SK-N-SH (cell line): ENCODE data around the gene GNL3. TPM values are rescaled to one million over a fixed set of nuclear protein-coding genes. Genes with fewer than 3 reads are reported as not detected.

Experiments
- CTCF ChIA-PET: fragments of 300-600, 350-600 bp; formaldehyde crosslinking; extraction: SDS; loops from one replicate; lab custom pipeline; 2021; lab: Yijun Ruan, JAX
- POLR2A ChIA-PET: fragments of 350-600 bp; sonication (Branson Sonifier 250); formaldehyde crosslinking; extraction: SDS; loops from one replicate; lab custom pipeline; 2020; ENCODE audit warnings: antibody characterized with exemption, inconsistent platforms; lab: Yijun Ruan, JAX
- DNase-seq: peaks from one replicate; pipeline ENCODE4 v3.0.0; 2012
- H2AFZ ChIP-seq: fragments of 200-600 bp; sonication (generic); 2 replicates; pipeline ENCODE4 v1.8.1; 2016; ENCODE audit warnings: antibody characterized with exemption, mild to moderate bottlenecking, low read depth
- H3F3A ChIP-seq: fragments of 200-600 bp; sonication (generic); replicated peaks from 2 replicates; pipeline ENCODE3; 2016; ENCODE audit warnings: antibody characterized with exemption, mild to moderate bottlenecking; ENCODE audit not compliant: insufficient read depth
- H3K27ac ChIP-seq, 2 experiments: fragments of 200-500 bp in 1 of 2; fragments of 200-600 bp in 1 of 2; sonication (Bioruptor generic) in 1 of 2; sonication (generic), shearing (Covaris generic) in 1 of 2; 2 replicates each; pipeline versions ENCODE4 v1.5.1 to v1.6.1; 2014 to 2016; ENCODE audit warnings: low read depth in 2 of 2, inconsistent platforms in 1 of 2, low read length in 1 of 2, mild to moderate bottlenecking in 1 of 2, mixed read lengths in 1 of 2
- H3K27me3 ChIP-seq: fragments of 200-600 bp; sonication (generic), shearing (Covaris generic); 2 replicates; pipeline ENCODE4 v1.6.1; 2016; ENCODE audit warnings: mixed run types; ENCODE audit not compliant: insufficient read depth
- H3K36me3 ChIP-seq, 2 experiments: fragments of 200-500 bp in 1 of 2; fragments of 200-600 bp in 1 of 2; sonication (Bioruptor generic) in 1 of 2; sonication (generic) in 1 of 2; replicated peaks in 1 of 2; 2 replicates each; pipeline versions ENCODE3 to v1.5.1; 2014 to 2016; ENCODE audit warnings: low read length in 1 of 2, mild to moderate bottlenecking in 1 of 2; ENCODE audit not compliant: insufficient read depth in 2 of 2, control insufficient read depth in 1 of 2
- H3K4me1 ChIP-seq, 2 experiments: fragments of 200-500 bp in 1 of 2; fragments of 200-600 bp in 1 of 2; sonication (Bioruptor generic) in 1 of 2; sonication (generic), shearing (Covaris generic) in 1 of 2; 2 replicates each; pipeline versions ENCODE4 v1.5.1 to v1.6.1; 2014 to 2016; ENCODE audit warnings: low read depth in 1 of 2, low read length in 1 of 2, mixed run types in 1 of 2; ENCODE audit not compliant: insufficient read depth in 2 of 2, control insufficient read depth in 1 of 2
- H3K4me2 ChIP-seq: fragments of 200-600 bp; sonication (generic), shearing (Covaris generic); 2 replicates; pipeline ENCODE4 v1.6.1; 2017; ENCODE audit warnings: mixed run types
- H3K4me3 ChIP-seq, 2 experiments: fragments of 200-500 bp in 1 of 2; fragments of 200-600 bp in 1 of 2; sonication (Bioruptor generic) in 1 of 2; sonication (generic), shearing (Covaris generic) in 1 of 2; 2 replicates each; pipeline versions ENCODE4 v1.5.1 to v1.8.1; 2014 to 2016; ENCODE audit warnings: low read depth in 2 of 2, inconsistent platforms in 1 of 2, low read length in 1 of 2, mild to moderate bottlenecking in 1 of 2, mixed read lengths in 1 of 2, moderate library complexity in 1 of 2
- H3K79me2 ChIP-seq: fragments of 200-600 bp; sonication (generic); 2 replicates; pipeline ENCODE4 v1.8.1; 2017; ENCODE audit warnings: mild to moderate bottlenecking; ENCODE audit not compliant: insufficient read depth
- H3K9ac ChIP-seq: fragments of 200-600 bp; sonication (generic); 2 replicates; pipeline ENCODE4 v1.6.1; 2017; ENCODE audit warnings: mixed run types
- H3K9me2 ChIP-seq: fragments of 200-600 bp; sonication (generic); 2 replicates; pipeline ENCODE4 v1.6.1; 2017; ENCODE audit warnings: mixed run types
- H3K9me3 ChIP-seq: fragments of 200-600 bp; sonication (generic); 2 replicates; pipeline ENCODE4 v1.6.1; 2017; ENCODE audit warnings: mixed run types, mild to moderate bottlenecking, moderate library complexity
- H4K20me1 ChIP-seq: fragments of 200-600 bp; sonication (generic); 2 replicates; pipeline ENCODE4 v1.6.1; 2017; ENCODE audit warnings: mild to moderate bottlenecking, mixed run types; ENCODE audit not compliant: insufficient read depth
- CTCF ChIP-seq: fragments of 200-600 bp; sonication (generic); IDR thresholded peaks from 2 replicates; pipeline ENCODE4 v1.6.1; 2017; ENCODE audit warnings: antibody characterized with exemption, mild to moderate bottlenecking, moderate library complexity
- ELF1 ChIP-seq: IDR thresholded peaks from 2 replicates; pipeline ENCODE4 v1.4.0; 2012
- EP300 ChIP-seq, 2 experiments: IDR thresholded peaks; 2 replicates each; pipeline versions ENCODE4 v1.4.0 to v1.6.1; 2012; ENCODE audit warnings: borderline replicate concordance in 1 of 2, low read depth in 1 of 2, low read length in 1 of 2
- EZH2phosphoT487 ChIP-seq: fragments of 200-600 bp; sonication (generic); IDR thresholded peaks from 2 replicates; pipeline ENCODE4 v1.6.1; 2017; ENCODE audit warnings: low read depth, mixed run types, mild to moderate bottlenecking, antibody characterized with exemption, moderate library complexity, borderline replicate concordance
- FOSL2 ChIP-seq: IDR thresholded peaks from 2 replicates; pipeline ENCODE4 v1.4.0; 2012; ENCODE audit warnings: low read depth, mild to moderate bottlenecking, moderate library complexity, borderline replicate concordance
- FOXJ3 ChIP-seq: sonication (generic); formaldehyde crosslinking; IDR thresholded peaks from 2 replicates; pipeline ENCODE4 v1.5.1; 2020; ENCODE audit warnings: mild to moderate bottlenecking, missing genetic modification reagents
- GABPA ChIP-seq: IDR thresholded peaks from 2 replicates; pipeline ENCODE4 v1.4.0; 2012; ENCODE audit warnings: low read depth, mild to moderate bottlenecking
- GATA2 ChIP-seq: sonication (generic); formaldehyde crosslinking; IDR thresholded peaks from 2 replicates; pipeline ENCODE4 v1.5.0; 2020; ENCODE audit warnings: mild to moderate bottlenecking, missing genetic modification reagents
- JUND ChIP-seq: IDR thresholded peaks from 2 replicates; pipeline ENCODE4 v1.4.0; 2012
- MEF2A ChIP-seq: IDR thresholded peaks from 2 replicates; pipeline ENCODE4 v1.4.0; 2012; ENCODE audit warnings: low read depth, borderline replicate concordance
- NFIC ChIP-seq: IDR thresholded peaks from 2 replicates; pipeline ENCODE4 v1.4.0; 2012; ENCODE audit warnings: borderline replicate concordance
- NRF1 ChIP-seq: IDR thresholded peaks from 2 replicates; pipeline ENCODE4 v1.6.1; 2012; ENCODE audit warnings: low read depth, mild to moderate bottlenecking, low read length
- PBX3 ChIP-seq: IDR thresholded peaks from 2 replicates; pipeline ENCODE4; 2012
- RAD21 ChIP-seq: IDR thresholded peaks from 2 replicates; pipeline ENCODE4 v1.6.1; 2012; ENCODE audit warnings: mild to moderate bottlenecking, low read length
- RCOR1 ChIP-seq: fragments of 150-350 bp; IDR thresholded peaks from 2 replicates; pipeline ENCODE4 v1.6.1; 2017; ENCODE audit warnings: antibody characterized with exemption, low read length
- RFX5 ChIP-seq: IDR thresholded peaks from 2 replicates; pipeline ENCODE4 v1.6.1; 2012; ENCODE audit warnings: mild to moderate bottlenecking, improper control_type of control experiment, low read length
- RXRA ChIP-seq: IDR thresholded peaks from 2 replicates; pipeline ENCODE4 v1.4.0; 2012; ENCODE audit warnings: low read depth, mild to moderate bottlenecking, borderline replicate concordance
- SIN3A ChIP-seq: IDR thresholded peaks from 2 replicates; pipeline ENCODE4 v1.6.1; 2012; ENCODE audit warnings: low read depth, mild to moderate bottlenecking, low read length, moderate library complexity, borderline replicate concordance
- SMC3 ChIP-seq: IDR thresholded peaks from 2 replicates; pipeline ENCODE4 v1.6.1; 2012; ENCODE audit warnings: low read depth, low read length, improper control_type of control experiment
- TAF1 ChIP-seq: IDR thresholded peaks from 2 replicates; pipeline ENCODE4 v1.6.1; 2012; ENCODE audit warnings: low read depth, mild to moderate bottlenecking, low read length, moderate library complexity, borderline replicate concordance
- TEAD4 ChIP-seq: IDR thresholded peaks from 2 replicates; pipeline ENCODE4 v1.4.0; 2012; ENCODE audit warnings: mild to moderate bottlenecking, borderline replicate concordance; ENCODE audit not compliant: insufficient read depth
- YY1 ChIP-seq: IDR thresholded peaks from 2 replicates; pipeline ENCODE4 v1.4.0; 2012; ENCODE audit warnings: low read depth, mild to moderate bottlenecking
- ZBTB33 ChIP-seq: IDR thresholded peaks from 2 replicates; pipeline ENCODE4 v1.4.0; 2012; ENCODE audit warnings: low read depth, borderline replicate concordance
- WGBS: methylation state at CpG from one replicate; pipeline ENCODE4 v1.1.6; 2017; ENCODE audit warnings: low lambda C conversion rate; 5-methylcytosine and 5-hydroxymethylcytosine counted together
- polyA plus RNA-seq, 3 experiments: library from polyadenylated mRNA; depleted of rRNA; stranded (reverse); fragments of >200 nt; gene quantifications; 2 replicates each; pipeline ENCODE4 v1.2.3, GENCODE V29; 2012
- TF ChIP-seq, protein P1 (sequence below): fragments of 150-350 bp; IDR thresholded peaks from 2 replicates; pipeline ENCODE4 v1.6.1; 2017; ENCODE audit warnings: antibody characterized with exemption, low read length, low read depth, borderline replicate concordance
- TF ChIP-seq, protein P2 (sequence below): IDR thresholded peaks from 2 replicates; pipeline ENCODE4 v1.4.0; 2012; ENCODE audit warnings: low read depth
- TF ChIP-seq, protein P3 (sequence below): IDR thresholded peaks from 2 replicates; pipeline ENCODE4 v1.4.0; 2012; ENCODE audit warnings: low read depth, borderline replicate concordance

GNL3 gene
- polyA plus RNA-seq, 1 of the 3 experiments (the other 2 are of a cell fraction), result 55.0 TPM

- Histone ChIP-seq H3K9me3 (no peaks in the 10 kb centered on the region), H3K36me3 (peaks cover 20 to 54% of the 10 kb centered on the region in 2 experiments), H3K9me2 (no peaks in the 10 kb centered on the region), H3K4me2 (peak overlapping the region; percentile 62), H3K4me1 (peaks cover 0 to 16% of the 10 kb centered on the region in 2 experiments; a peak in 2 of 4 replicates), H3K9ac (peak overlapping the region; percentile 77), H3K27ac (peak overlapping the region; percentile 48 to 99), H3K4me3 (peak overlapping the region in 1 of 2 experiments; percentile 28; a peak in 2 of 4 replicates), H3K27me3 (no peaks in the 10 kb centered on the region), H2AFZ (no peak overlapping the region), H3K79me2 (peaks cover 60% of the 10 kb centered on the region), H3F3A (peaks cover 36% of the 10 kb centered on the region), H4K20me1 (no peaks in the 10 kb centered on the region)
- whole genome bisulfite sequencing, result 23% methylated on average over 9 of the region's 9 CpGs
- ChIA-PET POLR2A (no interaction called here), CTCF (interaction anchor here (1.0 kb wide), 1 partner anchor 199 kb away, joined by 5 read pairs; no protein-coding TSS in a partner anchor)
- no peak for DNase-seq
- TF ChIP-seq, protein P1, sequence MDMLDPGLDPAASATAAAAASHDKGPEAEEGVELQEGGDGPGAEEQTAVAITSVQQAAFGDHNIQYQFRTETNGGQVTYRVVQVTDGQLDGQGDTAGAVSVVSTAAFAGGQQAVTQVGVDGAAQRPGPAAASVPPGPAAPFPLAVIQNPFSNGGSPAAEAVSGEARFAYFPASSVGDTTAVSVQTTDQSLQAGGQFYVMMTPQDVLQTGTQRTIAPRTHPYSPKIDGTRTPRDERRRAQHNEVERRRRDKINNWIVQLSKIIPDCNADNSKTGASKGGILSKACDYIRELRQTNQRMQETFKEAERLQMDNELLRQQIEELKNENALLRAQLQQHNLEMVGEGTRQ, result no peak
- no peak for TF ChIP-seq EZH2phosphoT487
- peak; percentile 30; the same call in 1 of the 2 replicates for TF ChIP-seq YY1
- TF ChIP-seq, protein P2, sequence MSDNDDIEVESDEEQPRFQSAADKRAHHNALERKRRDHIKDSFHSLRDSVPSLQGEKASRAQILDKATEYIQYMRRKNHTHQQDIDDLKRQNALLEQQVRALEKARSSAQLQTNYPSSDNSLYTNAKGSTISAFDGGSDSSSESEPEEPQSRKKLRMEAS, result peak; percentile 57
- no peak for TF ChIP-seq ELF1
- TF ChIP-seq SIN3A, result 0 out of 2 replicates have a peak, but pooled peaks have one; percentile 48
- TF ChIP-seq, protein P3, sequence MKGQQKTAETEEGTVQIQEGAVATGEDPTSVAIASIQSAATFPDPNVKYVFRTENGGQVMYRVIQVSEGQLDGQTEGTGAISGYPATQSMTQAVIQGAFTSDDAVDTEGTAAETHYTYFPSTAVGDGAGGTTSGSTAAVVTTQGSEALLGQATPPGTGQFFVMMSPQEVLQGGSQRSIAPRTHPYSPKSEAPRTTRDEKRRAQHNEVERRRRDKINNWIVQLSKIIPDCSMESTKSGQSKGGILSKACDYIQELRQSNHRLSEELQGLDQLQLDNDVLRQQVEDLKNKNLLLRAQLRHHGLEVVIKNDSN, result 0 out of 2 replicates have a peak, but pooled peaks have one; percentile 38
- no peak for TF ChIP-seq NRF1
- TF ChIP-seq FOSL2, result peak; percentile 93
- TF ChIP-seq TEAD4, result peak; percentile 55; the same call in 1 of the 2 replicates
- no peak for TF ChIP-seq ZBTB33
- TF ChIP-seq RAD21, result no peak
- no peak for TF ChIP-seq RFX5
- TF ChIP-seq MEF2A, result no peak
- peak; percentile 58 for TF ChIP-seq PBX3
- peak; percentile 67; the same call in 1 of the 2 replicates for TF ChIP-seq TAF1
- TF ChIP-seq CTCF, result no peak; the same call in 1 of the 2 replicates
- TF ChIP-seq NFIC, result peak; percentile 72
- no peak for TF ChIP-seq RCOR1
- no peak for TF ChIP-seq SMC3
- TF ChIP-seq JUND, result peak; percentile 95
- TF ChIP-seq FOXJ3 (CRISPR knock-in tag), result no peak
- no peak for TF ChIP-seq GABPA
- TF ChIP-seq EP300 (IDR thresholded peaks at IDR 0.05; ENCODE audit: borderline replicate concordance in 1 of 2, low read depth in 1 of 2, low read length in 1 of 2), result peak in 1 of 2 experiments; percentile 83; a peak in 1 of 4 replicates
- TF ChIP-seq RXRA, result peak; percentile 48; the same call in 1 of the 2 replicates
- no peak for TF ChIP-seq GATA2 (CRISPR knock-in tag)
Observed at GRCh38 chr3:52670621-52671521, 15.0 kb upstream of the GNL3 start.
